Measurements from ENCODE around the gene RNF17.

DNA sequence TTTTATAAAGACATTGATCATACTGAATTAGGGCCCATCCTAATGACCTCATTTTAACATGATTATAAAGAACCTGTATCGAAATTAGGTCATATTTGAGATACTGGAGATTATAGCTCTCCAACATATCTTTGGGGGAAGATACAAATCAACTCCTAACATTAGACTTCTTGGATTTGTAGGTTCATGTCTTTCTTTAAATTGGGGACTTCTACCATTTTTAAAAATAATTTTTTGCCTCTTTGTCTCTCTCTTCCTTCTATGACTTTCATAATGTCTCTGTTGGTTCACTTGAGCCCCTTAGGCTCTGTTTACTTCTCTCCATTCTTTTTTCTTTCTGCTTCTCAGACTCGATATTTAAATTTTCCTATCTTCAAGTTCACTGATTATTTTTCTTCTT is 57.2 kb downstream of the RNF17 start:
- TF ChIP-seq, protein P1, sequence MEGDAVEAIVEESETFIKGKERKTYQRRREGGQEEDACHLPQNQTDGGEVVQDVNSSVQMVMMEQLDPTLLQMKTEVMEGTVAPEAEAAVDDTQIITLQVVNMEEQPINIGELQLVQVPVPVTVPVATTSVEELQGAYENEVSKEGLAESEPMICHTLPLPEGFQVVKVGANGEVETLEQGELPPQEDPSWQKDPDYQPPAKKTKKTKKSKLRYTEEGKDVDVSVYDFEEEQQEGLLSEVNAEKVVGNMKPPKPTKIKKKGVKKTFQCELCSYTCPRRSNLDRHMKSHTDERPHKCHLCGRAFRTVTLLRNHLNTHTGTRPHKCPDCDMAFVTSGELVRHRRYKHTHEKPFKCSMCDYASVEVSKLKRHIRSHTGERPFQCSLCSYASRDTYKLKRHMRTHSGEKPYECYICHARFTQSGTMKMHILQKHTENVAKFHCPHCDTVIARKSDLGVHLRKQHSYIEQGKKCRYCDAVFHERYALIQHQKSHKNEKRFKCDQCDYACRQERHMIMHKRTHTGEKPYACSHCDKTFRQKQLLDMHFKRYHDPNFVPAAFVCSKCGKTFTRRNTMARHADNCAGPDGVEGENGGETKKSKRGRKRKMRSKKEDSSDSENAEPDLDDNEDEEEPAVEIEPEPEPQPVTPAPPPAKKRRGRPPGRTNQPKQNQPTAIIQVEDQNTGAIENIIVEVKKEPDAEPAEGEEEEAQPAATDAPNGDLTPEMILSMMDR (conservative IDR thresholded peaks at IDR 0.05 in 1 of 2, IDR thresholded peaks at IDR 0.05 in 1 of 2; ENCODE audit: low read depth in 1 of 2, low read length in 2 of 2): no peak
- no peak for TF ChIP-seq EZH2 (IDR thresholded peaks at IDR 0.05; ENCODE audit: low read length, missing control alignments)
